Measurements from ENCODE around the gene HOXC9. TPM values are rescaled to one million over a fixed set of nuclear protein-coding genes. Genes with fewer than 3 reads are reported as not detected.

Gene HOXC9
- total RNA-seq, 1 donor from 2014 or later: not detected

GRCh38 chr12:54029529-54030441, 29.8 kb downstream of the HOXC9 start:
- H3K9me3 Mint-ChIP-seq (ENCODE audit: low read depth): peaks cover 3% of the 10 kb centered on the region
- peaks cover 19% of the 10 kb centered on the region for H3K4me1 Mint-ChIP-seq (ENCODE audit: low read depth)
- no peak overlapping the region for H3K4me3 Mint-ChIP-seq (ENCODE audit: unreplicated experiment)
- no peak overlapping the region for H3K27ac Mint-ChIP-seq (ENCODE audit: unreplicated experiment)
- no peak for DNase-seq (ENCODE audit: low spot score)
- peaks cover 9% of the 10 kb centered on the region for H3K36me3 Mint-ChIP-seq (ENCODE audit: low read depth)
- H3K27me3 Mint-ChIP-seq (ENCODE audit: low read depth): peaks cover 75% of the 10 kb centered on the region
- TF ChIP-seq, protein P1, sequence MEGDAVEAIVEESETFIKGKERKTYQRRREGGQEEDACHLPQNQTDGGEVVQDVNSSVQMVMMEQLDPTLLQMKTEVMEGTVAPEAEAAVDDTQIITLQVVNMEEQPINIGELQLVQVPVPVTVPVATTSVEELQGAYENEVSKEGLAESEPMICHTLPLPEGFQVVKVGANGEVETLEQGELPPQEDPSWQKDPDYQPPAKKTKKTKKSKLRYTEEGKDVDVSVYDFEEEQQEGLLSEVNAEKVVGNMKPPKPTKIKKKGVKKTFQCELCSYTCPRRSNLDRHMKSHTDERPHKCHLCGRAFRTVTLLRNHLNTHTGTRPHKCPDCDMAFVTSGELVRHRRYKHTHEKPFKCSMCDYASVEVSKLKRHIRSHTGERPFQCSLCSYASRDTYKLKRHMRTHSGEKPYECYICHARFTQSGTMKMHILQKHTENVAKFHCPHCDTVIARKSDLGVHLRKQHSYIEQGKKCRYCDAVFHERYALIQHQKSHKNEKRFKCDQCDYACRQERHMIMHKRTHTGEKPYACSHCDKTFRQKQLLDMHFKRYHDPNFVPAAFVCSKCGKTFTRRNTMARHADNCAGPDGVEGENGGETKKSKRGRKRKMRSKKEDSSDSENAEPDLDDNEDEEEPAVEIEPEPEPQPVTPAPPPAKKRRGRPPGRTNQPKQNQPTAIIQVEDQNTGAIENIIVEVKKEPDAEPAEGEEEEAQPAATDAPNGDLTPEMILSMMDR (IDR thresholded peaks at IDR 0.05): no peak

- no peak overlapping the region for H3K4me3 Mint-ChIP-seq (ENCODE audit: unreplicated experiment)
- H3K9me3 Mint-ChIP-seq (ENCODE audit: low read depth): peaks cover 3% of the 10 kb centered on the region
- peaks cover 9% of the 10 kb centered on the region for H3K36me3 Mint-ChIP-seq (ENCODE audit: low read depth)
- DNase-seq (ENCODE audit: low spot score): no peak
- no peak overlapping the region for H3K27ac Mint-ChIP-seq (ENCODE audit: unreplicated experiment)
- H3K27me3 Mint-ChIP-seq (ENCODE audit: low read depth): peaks cover 79% of the 10 kb centered on the region
- TF ChIP-seq, protein P1 (IDR thresholded peaks at IDR 0.05): no peak
- H3K4me1 Mint-ChIP-seq (ENCODE audit: low read depth): peaks cover 19% of the 10 kb centered on the region
Observed at GRCh38 chr12:54030442-54030801, 30.5 kb downstream of the HOXC9 start.

- Mint-ChIP-seq H3K4me1 (ENCODE audit: low read depth) (peaks cover 19% of the 10 kb centered on the region), H3K4me3 (ENCODE audit: unreplicated experiment) (peak overlapping the region; percentile 63), H3K9me3 (ENCODE audit: low read depth) (peaks cover 3% of the 10 kb centered on the region), H3K36me3 (ENCODE audit: low read depth) (peaks cover 9% of the 10 kb centered on the region), H3K27ac (ENCODE audit: unreplicated experiment) (no peak overlapping the region), H3K27me3 (ENCODE audit: low read depth) (peaks cover 79% of the 10 kb centered on the region)
- TF ChIP-seq, protein P1 (IDR thresholded peaks at IDR 0.05): no peak
- no peak for DNase-seq (ENCODE audit: low spot score)
Observed at GRCh38 chr12:54030889-54031471, 31.0 kb downstream of the HOXC9 start.

DNA sequence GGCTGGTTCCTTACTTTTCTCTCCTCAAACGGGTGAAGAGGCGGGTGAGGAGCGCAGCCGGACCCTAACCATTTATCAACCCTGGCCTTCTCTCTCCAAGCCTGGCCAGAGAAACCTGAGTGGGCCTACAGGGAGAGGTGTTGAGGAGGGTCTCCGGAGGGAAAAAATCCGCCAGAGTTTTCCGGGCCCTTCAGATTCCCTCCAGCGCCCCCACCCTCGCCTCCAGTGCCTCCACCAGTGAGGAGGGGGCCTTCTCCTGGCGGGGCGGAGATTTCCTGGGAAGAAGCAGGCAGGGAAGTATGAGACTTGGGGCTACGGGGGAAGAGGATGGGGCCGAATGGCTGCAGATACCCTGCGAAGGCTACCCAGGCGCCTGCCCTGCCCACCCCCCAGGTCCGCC, 31.5 kb downstream of the HOXC9 start:
- Mint-ChIP-seq H3K27me3 (ENCODE audit: low read depth) (peaks cover 80% of the 10 kb centered on the region), H3K36me3 (ENCODE audit: low read depth) (peaks cover 9% of the 10 kb centered on the region), H3K9me3 (ENCODE audit: low read depth) (peaks cover 3% of the 10 kb centered on the region), H3K4me3 (ENCODE audit: unreplicated experiment) (peak overlapping the region; percentile 63), H3K4me1 (ENCODE audit: low read depth) (peaks cover 19% of the 10 kb centered on the region), H3K27ac (ENCODE audit: unreplicated experiment) (no peak overlapping the region)
- TF ChIP-seq, protein P1 (IDR thresholded peaks at IDR 0.05): no peak
- no peak for DNase-seq (ENCODE audit: low spot score)

- DNase-seq (ENCODE audit: low spot score): no peak
- H3K27me3 Mint-ChIP-seq (ENCODE audit: low read depth): peaks cover 78% of the 10 kb centered on the region
- peaks cover 7% of the 10 kb centered on the region for H3K36me3 Mint-ChIP-seq (ENCODE audit: low read depth)
- H3K4me1 Mint-ChIP-seq (ENCODE audit: low read depth): peaks cover 19% of the 10 kb centered on the region
- H3K9me3 Mint-ChIP-seq (ENCODE audit: low read depth): peaks cover 3% of the 10 kb centered on the region
- H3K27ac Mint-ChIP-seq (ENCODE audit: unreplicated experiment): no peak overlapping the region
- TF ChIP-seq, protein P1 (IDR thresholded peaks at IDR 0.05): no peak
- no peak overlapping the region for H3K4me3 Mint-ChIP-seq (ENCODE audit: unreplicated experiment)
Observed at GRCh38 chr12:54032086-54032619, 32.2 kb downstream of the HOXC9 start.

Measured in chondrocyte (in vitro differentiated cells).